HG03066 (cell line): ENCODE data around the gene NADK2.
"Not testable (repeated sequence)": the region's sequence is repeated elsewhere in the genome, so short reads cannot be mapped to it uniquely, and the experiment has no call there.

Source experiments
- ATAC-seq: cut with Tn5 transposase; IDR thresholded peaks from one replicate; pipeline ENCODE4 v1.9.1; 2021; ENCODE audit warnings: low read depth; ENCODE audit not compliant: unreplicated experiment

The NADK2 gene, protein sequence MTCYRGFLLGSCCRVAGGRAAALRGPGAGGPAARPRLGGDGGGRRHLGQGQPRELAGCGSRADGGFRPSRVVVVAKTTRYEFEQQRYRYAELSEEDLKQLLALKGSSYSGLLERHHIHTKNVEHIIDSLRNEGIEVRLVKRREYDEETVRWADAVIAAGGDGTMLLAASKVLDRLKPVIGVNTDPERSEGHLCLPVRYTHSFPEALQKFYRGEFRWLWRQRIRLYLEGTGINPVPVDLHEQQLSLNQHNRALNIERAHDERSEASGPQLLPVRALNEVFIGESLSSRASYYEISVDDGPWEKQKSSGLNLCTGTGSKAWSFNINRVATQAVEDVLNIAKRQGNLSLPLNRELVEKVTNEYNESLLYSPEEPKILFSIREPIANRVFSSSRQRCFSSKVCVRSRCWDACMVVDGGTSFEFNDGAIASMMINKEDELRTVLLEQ

DNA sequence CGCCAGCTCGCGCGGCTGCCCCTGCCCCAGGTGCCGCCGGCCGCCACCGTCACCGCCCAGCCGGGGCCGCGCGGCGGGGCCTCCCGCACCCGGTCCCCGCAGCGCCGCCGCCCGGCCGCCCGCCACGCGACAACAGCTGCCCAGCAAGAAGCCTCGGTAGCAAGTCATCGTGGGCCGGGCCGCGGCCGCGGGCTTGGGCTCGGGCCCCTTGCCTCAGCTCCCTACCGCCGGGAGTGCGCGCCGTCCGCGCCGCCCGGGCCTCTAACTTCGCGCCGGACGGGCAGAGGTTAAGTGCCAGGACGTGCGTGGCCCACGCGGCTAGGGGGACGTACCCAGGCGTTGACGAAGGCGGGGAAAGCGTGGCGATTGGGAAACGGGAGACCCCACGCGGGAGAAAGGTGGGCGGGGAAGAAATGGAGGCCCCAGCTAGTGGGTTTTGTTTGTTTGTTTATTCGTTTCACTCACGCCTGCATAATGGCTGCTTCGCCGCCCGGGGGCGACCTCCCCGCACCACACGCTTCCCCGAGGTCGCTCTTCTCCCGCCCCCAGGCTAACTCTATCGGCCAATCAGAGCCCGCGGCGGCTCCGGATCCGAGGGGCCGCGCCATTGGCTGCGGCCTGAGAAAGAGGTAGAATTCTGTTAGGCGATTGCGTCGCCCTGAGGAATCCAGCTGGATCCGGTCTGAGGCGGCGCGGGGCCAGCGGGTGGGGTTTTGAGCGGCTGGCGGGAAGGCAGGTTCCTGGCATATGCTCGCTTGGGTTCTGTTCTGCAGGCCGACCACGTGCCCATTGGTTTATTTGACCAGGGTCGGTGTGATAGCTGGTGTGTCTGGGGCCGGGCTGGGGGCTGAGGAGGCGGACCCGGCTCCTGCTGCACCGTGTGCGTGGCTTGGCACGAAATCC is at the start of gene NADK2:
Gene NADK2, minus strand, starts transcription at position 295 of the 903 bp plus-strand sequence. Its CDS starts 127 bp downstream, at position 168.
- peak; percentile 86 for ATAC-seq

DNA sequence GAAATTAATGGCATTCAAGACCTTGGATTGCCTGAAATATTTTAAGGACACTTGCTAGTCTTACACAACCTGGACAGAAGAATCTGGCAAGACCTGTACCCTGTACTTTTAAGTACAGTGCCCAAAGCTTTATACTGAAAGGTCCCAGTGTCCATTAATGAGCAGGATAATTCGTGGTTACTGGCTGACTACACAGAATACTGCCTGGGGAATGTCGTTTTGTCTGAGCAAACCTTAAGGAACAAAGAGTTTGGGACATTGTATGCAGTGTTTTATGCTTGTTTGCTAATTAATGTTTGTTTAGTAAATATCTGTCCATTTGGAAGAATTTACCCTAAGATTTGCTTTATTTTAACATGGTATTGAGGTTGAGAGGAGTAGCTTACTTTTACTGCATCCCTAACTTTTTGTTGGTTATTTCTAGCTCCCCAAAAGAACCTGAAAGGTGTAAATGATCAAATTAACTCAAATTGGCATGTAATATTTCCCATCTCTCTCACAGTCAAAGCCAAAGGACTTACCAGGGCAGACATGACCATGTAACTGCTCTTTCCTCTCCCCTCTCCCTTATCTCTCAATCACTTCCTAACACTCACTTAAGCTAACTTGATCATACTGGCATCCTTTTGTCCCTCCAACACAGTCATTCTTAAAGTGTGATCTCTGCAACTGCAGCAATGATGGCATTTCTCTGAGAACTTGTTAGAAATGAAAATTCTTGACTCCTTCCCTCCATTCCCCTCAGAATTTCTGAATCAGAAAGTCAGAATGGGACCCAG is 44.3 kb upstream of the NADK2 start:
- ATAC-seq, result no peak

DNA sequence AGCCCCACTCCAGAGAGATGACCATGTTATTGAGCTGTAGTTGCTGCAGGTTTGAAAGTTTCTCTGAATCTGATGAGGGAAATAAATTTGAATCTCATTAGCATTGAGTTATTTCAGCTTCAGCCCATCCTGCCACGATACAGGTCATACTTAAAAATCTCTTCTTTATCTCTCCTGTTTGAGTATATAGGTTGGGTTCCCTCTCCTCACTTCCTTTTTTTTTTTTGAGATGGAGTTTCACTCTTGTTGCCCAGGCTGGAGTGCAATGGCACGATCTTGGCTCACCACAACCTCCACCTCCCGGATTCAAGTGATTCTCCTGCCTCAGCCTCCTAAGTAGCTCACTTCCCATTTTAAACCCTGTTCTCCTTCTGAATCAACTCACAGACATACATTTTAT is 42.0 kb upstream of the NADK2 start:
- ATAC-seq, result not testable (repeated sequence)

DNA sequence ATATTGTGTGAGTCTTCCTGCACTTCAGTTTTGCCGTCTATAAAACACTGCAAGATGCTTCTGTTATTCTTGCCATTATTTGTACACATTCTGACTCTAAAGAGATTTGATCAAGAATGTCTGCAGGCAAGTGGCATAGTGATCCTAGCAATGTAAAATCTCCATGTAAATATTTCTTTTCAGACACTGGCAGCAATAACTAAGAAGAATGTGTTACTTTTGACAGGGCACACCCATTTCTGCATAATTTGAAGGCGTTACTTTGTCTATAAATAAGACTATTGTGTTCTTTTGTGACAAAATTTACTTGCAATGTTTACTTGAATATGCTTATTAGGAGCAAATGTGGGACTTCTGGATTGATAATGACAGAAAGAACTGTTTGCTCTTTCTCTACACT is 39.9 kb upstream of the NADK2 start:
- no peak for ATAC-seq

DNA sequence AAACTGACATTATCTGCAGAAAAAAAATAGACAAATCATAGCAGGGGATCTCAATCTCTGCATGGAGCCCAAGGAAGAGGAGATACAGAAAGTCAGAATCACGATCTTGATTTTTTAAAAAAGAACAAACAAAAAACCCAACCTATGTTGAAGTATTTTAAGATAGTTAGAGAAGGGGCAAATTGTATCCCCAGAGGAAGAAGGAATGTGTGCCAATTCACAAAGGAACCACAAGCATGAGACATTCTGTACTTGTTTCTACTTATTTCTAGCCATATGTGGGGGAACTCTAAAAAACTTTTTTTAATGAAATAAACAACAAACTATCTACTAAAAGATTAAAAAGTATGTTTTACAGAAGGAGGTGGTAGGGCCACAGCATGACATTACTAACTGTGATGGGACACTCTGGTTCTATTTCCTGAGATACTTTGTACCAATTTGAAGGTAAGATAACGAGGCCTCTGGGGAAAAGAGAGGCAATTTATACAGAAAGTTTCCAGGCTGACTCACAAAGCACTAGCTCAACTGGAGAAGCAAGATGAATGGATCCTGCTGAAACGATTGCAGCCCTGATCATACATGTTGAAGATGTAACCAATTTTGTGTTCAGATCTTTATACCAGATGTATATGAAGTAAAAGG is 37.5 kb upstream of the NADK2 start:
- no peak for ATAC-seq

DNA sequence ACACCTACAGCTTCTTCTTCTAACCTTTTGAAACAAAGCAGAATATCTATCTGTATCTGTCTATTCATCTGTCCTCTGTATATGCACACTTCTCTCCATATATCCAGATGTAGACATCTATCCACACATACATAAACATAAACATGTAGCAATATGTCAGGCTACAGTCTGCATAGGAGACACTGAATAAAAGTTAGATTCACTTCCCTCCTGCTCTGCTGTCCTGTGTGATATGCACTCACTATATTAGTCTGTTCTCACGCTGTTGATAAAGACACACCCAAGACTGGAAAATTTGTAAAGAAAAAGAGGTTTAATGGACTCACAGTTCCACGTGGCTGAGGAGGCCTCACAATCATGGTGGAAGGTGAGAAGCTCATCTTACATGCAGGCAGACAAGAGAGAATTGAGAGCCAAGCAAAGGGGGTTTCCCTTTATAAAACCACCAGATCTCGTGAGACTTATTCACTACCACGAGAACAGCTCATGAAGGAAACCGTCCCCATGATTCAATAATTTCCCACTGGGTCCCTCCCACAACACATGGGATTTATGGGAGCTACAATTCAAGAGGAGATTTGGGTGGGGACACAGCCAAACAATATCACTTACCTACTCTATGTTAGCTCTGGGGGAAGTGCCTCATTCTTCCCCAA is 35.9 kb upstream of the NADK2 start:
- ATAC-seq, result no peak

DNA sequence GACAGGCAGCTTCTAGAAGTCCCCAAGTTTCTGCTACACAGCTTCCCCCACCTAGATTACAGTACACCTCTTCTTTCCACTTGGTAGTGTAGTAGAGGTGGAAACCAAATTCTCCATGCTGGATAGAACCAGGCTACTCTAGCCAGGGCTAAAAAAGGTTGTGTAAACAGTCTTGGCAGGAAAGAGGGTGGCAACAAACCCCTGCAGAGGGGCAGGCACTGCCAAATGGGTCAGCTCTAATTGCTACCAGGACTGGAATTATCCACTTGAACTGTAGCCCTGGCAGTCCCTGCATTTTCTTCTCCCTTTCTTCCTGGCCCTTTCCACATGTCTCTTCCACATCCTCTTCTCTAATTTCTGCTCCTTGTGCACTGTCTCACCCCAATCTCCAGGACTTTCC is 35.1 kb upstream of the NADK2 start:
- no peak for ATAC-seq

DNA sequence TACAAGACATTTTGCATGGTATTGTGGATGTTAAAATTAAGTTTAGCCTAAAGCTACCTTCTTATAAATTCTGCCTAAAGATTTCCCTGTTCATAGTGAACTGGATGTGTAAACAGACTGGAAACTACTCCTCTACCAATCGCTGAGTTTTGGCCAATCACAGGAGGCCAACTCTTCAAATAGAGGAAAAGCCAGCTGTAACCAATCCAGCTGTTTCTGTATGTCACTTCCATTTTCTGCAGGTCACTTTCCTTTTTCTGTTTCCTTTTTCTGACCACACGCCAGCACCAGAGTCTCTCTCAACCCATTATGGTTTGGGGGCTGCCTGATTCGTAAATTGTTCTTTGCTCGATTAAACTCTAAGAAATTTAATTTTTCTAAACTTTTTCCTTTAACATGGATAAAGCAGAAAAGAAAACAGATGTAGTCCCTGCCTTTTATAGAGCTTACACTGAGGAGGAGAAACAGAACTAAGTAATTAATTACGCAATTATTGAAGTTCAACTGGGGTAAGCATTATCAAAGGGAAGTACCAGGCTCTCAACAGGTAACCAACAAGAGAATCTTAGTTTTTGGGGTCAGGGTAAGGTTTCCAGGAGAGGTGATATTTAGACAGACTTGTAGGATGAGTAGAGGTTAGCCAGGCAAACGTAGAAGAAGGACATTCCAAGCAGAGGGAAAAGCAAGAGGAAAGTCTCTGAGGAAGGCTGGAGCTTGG is 32.2 kb upstream of the NADK2 start:
- no peak for ATAC-seq

DNA sequence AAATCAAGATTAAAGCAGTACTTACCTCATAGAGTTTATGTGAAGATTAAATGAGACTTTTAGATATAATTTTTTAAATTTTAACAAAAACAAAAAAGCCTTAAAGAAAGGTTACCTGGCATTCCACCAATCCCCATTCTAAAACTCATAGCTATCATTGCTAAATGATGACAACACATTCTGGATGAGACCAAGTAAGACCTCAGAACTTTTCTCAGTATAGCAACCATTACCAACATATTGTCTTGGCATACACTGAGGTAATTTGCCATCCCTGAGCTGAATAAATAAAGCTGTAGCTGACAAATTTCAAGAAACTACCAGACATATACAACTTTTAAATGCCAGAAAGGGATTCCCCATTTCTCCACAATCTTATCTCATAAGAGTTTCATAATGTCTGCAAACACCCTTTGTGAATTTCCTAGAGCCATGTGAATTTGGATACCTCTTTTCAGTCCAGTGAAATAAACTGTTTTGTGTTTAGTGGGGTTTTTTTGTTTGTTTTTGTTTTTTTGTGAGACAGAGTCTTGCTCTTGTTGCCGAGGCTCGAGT is 30.5 kb upstream of the NADK2 start:
- no peak for ATAC-seq

DNA sequence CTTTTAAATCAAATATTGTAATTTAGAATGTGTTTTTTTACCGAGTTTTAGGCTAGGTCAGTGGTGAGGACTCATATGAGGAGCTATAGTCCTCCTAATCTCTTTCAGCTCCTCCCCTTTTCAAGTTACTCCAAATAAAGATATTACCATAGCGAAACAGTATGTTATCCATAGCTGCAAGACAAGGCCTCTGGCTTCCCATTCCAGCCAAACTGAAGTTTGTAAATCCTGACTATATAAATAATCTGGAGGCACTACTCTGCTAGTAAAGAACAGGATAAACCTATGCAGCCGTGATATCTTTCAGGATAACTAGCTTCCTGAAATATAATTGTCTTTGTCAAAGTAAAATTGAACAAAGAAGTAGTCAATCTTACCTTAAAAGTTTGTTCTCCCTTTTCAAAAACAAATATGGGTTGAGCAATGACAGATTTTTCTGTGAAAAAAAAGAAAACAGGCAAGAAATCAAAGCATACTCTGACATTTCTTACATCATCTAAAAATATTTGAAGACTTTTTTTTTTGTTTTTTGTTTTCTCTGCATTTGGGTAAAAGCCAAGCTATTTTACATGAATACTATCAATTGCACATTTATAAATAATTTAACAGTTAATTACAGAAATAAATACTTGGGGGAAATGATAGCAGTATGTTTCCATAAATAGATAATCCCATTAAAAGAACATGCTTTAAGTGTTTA is 29.3 kb upstream of the NADK2 start:
- no peak for ATAC-seq

DNA sequence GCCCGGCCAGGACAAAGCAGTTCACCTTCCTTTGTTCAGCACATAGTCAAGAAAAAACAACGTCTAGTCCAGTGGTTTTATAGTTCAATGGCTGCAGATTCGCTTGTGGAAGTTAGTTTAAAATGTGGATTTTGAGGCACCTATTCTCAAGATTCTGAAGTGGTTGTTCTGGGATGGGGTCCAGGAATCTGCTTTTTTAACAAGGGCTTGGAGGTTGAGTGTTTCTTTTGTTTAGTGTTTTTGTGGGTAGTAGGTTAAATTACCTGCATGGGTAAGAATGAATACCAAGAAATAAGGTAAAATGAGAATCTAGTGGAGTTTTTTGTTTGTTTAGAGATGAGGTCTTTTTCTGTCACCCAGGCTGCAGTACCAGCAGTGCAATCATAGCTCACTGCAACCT is 28.4 kb upstream of the NADK2 start:
- no peak for ATAC-seq

DNA sequence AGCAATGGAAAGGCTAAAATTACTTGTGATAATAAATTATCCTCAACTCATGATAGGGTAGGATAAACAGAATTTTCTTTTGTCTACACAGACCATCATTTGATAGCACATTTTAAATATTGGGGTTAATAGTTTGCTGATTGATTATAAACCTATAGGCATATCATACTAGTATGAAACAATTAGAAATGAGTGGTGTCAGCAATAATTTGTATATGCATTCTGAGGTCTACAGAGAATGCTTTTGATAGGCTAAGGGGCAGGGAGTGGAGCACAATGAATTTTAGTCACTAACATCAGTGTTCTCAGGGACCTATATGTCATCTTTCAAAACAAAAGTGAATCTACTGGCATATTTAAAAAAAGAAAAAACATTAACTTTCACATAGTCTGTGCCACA is 27.8 kb upstream of the NADK2 start:
- no peak for ATAC-seq

DNA sequence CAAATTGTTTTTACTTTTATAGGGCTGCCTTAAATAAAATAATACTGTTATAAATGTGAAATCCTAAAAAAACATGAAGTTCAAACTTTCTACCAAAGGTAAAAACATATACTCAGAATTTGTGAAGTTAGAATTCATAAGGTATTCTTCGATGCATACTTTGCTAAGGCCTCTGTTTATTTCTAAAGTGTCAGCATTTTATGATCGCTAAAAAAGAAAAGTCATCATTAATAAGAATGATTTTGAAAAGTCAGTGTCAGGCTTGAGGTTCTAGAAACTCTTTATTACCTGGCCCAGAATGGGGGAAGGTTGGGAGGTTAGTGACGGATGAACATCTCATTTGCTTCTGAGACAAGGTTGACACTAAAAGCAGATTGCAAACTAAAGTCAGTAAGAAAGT is 26.2 kb upstream of the NADK2 start:
- no peak for ATAC-seq

DNA sequence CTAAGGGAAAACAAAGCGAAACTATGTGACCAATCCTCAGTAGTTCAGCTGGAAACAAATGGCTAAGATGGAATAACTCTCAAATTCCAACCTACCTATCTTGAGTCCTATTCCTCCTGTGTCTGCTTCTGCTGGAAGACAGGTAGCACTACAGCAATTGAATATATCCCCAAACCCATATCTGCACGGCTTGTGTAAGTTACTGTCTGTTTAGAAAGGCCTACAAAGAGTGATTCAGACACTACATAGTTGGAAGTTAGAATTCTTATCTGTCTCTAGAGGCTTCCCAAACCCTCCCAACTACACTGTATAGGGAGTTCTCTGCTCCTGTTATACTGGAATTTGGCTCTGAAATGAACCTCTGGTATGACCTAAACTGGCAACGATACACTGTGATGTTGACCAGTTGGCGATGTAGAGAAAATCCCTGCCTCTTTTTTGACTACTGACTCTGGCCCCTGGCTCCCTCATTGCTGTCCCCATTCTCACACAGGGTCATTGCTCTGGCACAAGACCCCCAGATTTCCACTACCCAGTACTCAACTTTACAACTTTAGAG is 22.6 kb upstream of the NADK2 start:
- no peak for ATAC-seq

DNA sequence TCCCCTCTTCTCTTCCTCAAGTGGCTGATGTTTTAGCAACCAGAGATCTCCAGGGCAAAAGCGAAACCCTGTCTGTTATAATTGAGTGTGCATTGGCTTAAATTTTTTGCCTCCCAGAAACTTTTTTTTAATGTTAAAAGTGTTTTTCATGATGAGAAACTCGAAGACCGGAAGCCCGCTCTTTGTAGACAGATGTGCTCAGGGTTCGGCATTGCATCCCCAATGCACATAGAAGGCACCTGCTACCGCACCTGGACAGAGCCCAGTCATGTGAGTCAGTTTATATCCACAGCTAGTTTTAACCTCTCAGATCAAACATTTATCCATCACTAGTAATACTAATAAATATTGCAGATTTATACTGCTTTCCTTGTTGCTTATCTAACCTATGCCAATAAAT is 19.5 kb upstream of the NADK2 start:
- no peak for ATAC-seq

DNA sequence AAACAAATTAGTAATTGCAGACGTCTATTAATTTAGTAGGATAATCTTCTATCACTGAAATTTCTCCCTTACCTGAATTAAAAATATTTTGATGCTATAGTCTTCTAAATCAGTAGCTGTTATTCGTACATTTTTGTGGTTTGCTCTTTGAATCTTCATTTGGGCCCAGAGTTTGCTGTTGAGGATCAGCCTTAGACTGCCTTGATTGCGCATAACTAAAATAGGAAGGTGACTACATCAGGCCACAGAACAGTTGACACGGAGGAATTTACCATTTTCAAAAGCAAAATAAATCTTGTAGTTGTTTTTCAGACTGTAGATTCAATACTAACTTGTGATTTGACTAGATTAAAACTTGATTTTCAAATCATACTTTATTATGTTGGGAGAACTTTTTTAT is 11.8 kb upstream of the NADK2 start:
- ATAC-seq, result no peak

DNA sequence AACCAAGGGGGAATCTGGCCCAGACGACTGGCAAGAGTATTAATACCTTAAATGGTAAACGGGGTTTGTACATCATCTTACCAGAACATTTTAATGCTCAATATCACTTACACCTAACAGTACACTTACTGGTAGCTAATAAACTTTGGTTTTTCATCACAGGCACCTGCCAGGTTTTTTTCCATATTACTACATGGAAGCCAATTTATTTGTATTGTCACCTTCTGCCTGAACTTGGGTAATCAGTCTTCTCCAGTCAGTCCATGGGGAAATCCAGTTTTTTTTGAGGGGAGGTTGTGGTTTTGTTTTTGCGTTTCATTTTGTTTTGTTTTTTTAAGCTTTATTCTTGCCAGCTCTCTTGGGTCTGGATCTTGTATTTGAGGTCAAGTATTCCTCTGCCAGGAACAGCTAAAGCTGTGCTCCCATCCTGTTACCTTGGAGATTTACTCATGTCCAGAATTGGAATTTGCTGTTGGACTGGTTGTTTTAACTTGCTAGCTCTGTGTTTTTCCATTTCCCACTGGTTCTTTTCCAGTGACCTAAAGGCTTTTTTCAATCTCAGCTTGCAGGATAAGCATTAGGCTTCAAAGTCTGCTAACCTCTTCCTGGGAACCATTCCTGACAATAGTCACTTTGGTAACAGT is 11.1 kb upstream of the NADK2 start:
- no peak for ATAC-seq

DNA sequence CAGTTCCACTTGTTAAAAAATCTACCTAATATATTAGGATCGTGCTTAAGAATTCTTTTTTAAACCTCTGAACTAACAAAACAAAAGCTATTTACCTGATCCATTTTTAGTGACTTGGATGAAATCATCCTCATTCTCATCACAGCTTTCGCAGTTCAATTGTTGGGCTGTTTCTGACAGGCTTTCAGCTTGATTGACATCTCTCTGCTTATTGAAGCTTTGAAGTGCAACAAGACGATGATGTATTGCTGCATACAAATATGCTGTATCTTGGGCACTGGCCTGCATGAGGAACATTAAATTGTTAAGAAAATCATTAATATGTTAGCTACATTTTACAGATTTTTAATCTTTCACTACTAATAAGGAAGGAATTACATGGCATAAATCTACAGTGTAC is 9.5 kb upstream of the NADK2 start:
- no peak for ATAC-seq
